Islet precursor cell (in vitro differentiated cells): ENCODE measurements around the gene TMEM95.

ENCODE experiments used
- DNase-seq: peaks from one replicate; pipeline ENCODE4 v3.0.0-alpha.2; 2018

Gene TMEM95

DNA sequence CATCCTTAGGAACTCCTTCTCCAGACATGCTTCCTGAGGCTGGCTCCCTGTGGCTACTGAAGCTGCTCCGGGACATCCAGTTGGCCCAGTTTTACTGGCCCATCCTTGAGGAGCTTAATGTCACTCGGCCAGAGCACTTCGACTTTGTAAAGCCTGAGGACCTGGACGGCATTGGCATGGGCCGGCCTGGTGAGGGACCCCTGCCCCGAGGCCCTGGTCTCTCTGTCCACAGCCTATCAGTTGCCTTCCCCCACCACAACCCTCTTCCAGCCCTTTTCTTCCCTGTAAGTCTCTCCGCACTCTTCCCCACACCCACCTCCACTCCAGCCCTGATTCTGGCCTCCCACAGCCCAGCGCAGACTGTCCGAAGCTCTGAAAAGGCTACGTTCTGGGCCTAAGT is 27.9 kb downstream of the TMEM95 start:
- no peak for DNase-seq

DNA sequence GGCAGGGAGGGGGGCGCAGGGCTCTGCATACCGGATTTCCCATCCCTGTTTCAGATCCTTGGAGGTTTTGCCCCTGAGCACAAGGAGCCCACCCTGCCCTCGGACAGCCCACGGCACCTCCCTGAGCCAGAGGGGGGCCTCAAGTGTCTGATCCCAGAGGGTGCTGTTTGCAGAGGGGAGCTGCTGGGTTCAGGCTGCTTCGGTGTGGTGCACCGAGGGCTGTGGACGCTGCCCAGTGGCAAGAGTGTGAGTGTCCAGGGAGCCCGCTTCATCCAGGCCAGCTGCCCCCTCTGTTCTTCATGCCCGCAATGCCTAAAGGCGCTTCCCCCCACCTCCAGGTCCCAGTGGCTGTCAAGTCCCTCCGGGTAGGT is 28.4 kb downstream of the TMEM95 start:
- DNase-seq = no peak

DNA sequence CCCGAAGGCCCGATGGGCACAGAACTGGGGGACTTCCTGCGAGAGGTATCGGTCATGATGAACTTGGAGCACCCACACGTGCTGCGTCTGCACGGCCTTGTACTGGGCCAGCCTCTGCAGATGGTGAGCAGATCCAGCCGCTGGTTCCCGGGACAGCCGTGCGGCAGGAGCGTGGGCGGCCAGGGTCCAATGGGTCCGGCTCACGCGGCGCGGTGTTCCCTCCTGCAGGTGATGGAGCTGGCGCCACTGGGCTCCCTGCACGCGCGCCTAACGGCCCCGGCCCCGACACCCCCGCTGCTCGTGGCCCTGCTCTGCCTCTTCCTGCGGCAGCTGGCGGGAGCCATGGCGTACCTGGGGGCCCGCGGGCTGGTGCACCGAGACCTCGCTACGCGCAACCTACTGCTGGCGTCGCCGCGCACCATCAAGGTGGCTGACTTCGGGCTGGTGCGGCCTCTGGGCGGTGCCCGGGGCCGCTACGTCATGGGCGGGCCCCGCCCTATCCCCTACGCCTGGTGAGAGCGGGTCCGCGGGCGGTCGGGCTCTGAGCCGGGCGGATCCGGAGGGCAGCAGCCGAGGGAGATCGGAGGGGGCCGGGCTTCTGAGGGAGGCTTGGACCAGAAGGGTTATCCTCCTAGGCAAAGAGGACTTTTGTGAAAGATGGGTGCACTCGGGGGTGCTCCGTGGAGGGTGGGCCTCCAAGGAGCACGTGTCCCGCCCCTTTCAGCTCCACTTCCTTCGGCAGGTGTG is 29.0 kb downstream of the TMEM95 start:
- DNase-seq = peak; percentile 86

DNA sequence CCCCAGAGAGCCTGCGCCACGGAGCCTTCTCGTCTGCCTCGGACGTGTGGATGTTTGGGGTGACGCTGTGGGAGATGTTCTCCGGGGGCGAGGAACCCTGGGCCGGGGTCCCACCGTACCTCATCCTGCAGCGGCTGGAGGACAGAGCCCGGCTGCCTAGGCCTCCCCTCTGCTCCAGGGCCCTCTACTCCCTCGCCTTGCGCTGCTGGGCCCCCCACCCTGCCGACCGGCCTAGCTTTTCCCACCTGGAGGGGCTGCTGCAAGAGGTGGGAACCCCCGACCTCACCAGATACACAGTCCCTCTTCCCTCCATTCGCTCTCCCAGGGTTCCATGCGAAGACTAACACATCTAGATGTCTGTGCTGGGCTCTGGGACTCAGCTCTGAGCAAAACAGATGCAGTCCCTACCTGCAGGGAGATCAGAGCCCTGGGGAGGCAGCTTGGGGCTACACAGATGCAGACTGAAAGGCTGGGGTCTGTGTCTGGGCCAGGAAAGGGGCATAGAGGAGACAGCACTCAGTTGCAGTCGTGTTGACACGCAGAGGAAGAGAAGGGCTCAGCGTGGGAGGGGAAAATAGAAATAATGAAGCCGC is 29.6 kb downstream of the TMEM95 start:
- DNase-seq = no peak

DNA sequence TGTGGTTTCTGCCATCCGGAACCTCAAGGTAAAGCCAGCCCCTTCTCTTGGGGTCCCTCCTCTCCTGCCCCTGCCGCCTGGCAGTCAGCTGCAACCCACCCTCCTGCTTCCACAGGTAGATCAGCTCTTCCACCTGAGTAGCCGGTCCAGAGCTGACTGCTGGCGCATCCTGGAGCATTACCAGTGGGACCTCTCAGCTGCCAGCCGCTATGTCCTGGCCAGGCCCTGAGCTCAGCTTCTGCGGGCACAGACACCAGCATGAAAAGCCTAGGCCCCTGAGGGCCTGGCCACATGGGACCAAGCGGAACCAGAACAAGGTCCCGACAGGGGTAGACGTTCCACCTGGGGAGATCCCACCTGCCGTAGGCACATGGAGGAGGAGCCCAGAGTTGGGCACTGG is 33.9 kb downstream of the TMEM95 start:
- no peak for DNase-seq

DNA sequence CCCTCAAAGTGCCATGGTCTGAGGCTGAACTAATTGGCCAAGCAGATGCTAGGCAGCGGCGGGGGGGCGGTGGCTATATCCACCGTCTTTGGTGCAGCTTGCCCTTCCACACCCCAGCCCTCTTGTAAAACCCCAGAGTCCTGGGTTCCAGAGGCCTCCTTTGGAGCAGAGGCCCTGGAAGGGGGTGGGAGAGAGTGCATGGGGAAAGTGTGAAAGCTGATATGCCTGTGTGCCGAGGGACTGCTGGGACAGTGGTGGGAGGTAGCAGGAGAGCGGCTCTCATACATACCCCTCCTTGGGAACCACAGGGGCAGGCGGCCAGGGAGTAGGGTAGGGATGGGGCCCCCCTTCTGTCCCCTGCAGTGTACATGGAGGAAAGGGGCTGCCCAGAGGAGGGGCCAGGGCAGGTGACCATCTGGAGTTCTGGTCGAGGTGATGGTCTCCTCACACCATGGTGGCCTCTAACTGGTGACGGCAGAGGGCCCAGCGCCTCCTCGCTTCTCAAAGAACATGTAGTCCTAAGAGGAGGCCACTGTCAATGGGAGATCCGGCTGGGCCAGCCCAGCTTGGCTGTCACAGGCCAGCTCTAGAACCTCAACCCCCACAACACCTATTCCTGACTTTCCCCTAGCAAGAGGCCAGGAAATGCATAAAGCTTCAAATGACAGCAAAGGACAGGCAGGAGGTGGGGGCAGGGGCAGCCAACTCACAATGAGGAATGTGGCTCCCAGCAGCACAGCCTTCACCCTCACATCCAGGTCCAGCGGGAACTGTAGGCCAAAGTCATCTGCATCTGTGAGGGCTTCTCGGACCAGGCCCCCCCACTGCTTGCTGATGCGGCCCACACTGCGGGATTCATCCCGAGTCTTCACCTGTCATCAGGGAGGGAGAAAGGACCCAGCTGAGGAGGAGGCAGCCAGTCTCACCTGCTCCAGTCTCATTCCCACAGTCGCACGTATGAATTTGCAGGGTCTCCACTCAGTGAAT is 35.3 kb downstream of the TMEM95 start:
- DNase-seq = no peak

DNA sequence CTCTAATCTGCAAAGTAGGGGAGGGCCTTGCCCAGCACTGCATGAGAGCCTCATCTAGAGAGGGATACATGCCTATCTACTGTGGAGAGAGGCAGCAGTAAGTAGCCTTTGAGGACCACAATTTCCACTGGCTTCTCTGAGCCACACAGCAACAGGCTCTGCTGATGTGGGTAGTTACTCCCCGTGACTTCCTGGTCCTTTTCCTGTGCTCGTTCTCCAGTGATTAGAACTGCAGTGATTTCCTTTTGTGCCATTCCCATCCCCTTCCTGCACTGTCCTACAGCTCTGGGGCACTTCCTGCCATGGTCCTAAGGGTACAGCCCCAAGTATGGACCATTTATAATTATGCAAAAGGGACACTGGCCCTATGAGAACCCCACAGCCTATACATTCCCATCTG is 36.4 kb downstream of the TMEM95 start:
- DNase-seq = no peak

DNA sequence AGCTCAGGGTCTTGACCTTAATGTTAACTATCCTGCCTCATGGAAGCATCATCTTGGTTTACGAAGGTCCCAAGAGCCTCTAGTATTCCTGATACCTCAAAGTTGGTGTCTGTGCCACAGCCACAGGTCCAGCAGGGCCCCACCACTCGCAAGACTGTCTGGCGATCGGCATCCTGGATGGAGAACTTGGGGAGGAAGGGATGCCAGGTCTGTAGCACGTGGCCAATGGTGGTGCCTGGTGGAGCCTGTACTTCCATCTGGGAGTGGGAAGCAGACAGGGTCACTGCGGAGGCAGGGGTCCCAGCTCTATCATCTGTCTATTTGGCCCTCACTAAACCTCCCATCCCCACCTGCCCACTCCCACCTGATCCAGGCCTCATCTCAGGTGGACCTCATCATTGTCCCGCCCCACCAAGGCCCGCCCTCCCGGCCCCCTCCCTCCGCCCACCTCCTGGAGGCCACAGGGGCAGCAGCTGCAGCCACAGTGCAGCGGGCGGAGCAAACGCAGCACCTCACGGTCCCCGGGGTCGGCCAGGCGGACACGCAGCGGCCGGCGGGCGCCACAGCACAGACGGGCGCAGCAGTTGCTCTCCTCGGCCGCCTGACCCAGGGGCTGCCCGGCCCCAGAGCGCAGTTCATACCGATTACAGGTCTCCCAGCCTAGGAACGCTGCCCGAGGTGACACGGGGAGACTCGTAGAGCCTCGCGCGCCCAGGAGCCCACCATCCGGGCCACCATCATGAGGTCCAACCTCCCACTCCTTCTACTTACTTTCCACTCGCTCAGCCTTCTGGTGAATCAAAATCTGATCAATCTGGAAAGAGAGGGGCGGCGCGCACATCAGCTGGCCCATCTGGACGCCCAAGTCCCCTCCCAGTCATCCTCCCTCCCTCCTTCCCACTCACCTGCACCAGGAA is 38.0 kb downstream of the TMEM95 start:
- DNase-seq = peak; percentile 78

DNA sequence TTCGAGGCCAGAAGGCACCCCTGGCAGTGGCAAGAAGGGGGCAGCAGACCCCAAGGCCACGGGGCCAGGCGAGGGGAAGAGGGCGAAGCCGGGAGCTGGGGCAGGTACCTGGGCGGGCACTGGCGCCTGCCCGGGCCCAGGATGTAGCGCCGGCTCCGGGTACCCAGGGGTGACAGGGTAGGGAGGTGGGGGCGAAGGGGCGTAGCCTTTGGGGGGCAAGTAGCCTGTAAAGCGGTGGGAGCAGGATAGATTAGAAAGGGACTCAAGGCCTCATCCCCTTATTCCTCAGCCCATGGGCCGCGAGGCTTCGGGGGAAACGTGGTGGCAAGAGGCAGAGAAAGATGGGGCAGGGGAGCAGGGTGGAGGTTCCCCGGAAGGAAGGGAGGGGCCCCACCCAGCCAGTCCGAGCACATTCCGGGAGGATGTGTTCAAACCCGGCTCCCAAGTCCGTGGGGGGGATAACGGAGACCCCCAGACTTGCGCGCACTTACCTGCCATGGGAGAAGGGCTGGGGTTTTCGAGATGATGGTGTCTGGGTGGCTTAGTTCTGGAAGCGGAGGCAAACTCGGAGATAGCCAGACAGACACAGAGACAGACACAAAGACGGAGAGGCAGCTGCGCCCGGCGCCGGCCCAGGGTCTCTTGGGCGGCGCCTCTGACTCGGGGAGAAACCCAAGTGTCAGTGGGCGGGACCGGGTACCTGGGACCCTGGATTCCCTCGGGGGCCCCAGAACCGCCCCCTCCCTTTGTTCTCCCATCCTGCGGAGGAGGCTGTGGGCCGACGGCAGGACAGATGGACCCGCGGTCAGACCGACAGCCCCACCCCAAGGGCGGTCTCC is 38.9 kb downstream of the TMEM95 start:
- peak; percentile 68 for DNase-seq

DNA sequence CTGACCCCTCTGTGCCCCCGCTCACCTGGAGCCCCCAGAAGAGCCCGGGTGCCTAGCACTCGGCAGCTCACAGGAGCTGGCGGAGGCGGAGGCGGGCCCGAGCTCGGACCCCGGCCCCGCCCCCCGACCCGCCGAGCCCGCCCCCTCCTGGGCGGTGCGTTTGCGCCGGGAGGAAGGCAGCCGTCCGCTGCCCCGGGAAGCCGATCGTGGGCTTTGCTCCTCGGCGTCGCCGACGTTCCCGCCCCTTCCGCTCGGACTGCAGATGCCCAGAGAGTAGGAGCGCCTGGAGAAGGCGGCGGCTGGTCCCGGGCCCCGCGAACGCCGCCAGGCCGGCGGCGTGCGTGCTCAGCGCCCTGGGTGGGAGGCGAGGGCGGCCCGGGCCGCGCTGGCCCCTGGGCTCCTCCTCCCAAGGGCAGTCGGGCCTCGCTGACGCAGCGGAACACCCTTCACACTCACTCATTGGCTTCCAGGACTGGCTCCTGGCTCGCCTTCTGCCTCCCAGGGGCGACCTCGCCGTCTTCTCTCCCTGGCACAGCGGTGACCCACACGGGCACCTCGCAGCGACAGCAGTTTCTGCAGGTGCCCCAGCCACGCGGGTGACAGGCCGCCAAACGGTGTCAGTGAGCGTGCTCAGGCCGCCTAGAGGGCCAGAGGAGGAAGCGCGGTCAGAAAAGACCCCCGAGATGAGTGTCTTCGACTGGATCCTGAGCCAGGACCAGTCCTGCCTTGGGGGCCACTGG is 39.7 kb downstream of the TMEM95 start, which contains the start of gene PLSCR3:
PLSCR3 (minus strand) TSS at position 74 of the 740 bp plus-strand sequence. CDS start 415 bp downstream, outside the sequence.
- peak; percentile 97 for DNase-seq

DNA sequence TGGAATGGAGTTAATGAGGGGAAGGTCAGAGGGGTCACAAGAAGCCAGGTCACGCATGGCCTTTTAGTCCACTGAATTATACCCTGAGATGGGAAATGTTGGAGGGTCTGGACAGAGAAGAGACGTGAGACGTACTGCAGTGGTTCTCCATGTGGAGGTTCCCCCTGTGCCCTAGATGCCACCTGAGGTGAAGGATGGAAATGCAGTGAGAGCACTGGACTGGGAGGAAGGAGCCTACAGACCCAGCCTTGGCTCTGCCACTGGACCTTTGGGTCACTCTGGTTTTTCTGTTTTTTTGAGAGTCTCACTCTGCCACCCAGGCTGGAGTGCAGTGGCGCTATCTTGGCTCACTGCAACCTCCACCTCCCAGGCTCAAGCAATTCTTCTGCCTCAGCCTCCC is 41.2 kb downstream of the TMEM95 start:
- DNase-seq = peak; percentile 53

DNA sequence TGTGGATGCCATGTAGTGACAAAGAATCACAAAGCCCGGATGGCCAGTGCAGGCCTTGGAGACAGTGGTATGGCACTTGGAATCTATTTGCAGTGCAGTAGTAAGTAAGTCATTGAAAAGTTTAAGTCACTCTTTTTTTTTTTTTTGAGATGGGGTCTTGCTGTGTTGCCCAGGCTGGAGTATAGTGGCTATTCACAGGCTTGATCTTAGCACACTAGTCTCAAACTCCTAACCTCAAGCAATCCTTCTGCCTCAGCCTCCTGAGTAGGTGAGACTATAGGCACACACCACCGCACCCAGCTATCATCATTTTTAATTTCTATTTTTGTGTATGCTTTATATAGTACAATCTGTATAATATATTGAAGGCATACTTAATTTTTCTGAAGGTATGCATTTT is 43.7 kb downstream of the TMEM95 start:
- DNase-seq = no peak

DNA sequence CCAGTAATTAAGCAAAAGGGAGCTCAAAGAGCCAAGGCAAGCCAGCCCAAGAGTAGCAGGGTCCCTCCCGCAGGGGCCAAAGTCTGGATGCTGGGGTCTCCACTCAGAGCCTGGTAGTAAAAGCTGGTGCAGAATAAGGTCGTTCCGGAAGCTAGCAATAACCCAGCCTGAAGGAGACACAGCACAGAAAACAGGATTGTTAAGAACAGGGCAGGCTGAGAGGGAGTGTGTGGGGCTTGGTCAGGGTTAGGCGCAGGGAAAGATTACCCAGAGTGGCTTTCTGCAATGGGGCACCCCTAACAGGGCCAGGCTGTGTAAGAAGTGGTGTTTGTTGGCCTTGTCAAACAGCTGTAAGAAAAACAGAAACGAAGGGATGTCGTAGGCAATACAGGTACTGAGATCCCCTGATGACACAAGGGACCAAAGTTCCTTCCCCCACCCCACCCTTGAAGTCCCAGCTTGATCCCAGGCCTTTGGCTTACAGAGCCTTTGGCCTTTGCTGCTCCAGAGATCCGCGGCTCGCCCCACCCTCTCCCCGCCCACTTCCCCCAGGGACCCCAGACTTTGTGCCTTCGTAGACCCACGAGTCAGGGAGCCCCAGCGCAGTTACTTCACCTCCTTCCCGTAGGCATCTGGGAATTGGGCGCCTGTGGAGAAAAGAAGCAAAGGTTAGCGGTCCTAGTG is 48.2 kb downstream of the TMEM95 start:
- DNase-seq = no peak

DNA sequence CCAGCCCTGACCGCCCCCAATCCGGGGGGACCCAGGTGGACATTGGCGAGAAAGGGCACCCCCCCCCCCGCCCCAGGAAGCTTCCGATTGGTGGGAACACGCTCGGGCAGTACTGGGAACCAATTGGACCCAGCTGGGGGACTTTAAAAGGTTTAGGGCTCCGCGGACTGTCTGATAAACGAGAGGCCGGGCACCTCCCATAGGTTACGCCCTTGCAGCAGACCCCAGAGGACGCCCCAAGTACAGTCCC is 48.7 kb downstream of the TMEM95 start:
- DNase-seq = no peak

DNA sequence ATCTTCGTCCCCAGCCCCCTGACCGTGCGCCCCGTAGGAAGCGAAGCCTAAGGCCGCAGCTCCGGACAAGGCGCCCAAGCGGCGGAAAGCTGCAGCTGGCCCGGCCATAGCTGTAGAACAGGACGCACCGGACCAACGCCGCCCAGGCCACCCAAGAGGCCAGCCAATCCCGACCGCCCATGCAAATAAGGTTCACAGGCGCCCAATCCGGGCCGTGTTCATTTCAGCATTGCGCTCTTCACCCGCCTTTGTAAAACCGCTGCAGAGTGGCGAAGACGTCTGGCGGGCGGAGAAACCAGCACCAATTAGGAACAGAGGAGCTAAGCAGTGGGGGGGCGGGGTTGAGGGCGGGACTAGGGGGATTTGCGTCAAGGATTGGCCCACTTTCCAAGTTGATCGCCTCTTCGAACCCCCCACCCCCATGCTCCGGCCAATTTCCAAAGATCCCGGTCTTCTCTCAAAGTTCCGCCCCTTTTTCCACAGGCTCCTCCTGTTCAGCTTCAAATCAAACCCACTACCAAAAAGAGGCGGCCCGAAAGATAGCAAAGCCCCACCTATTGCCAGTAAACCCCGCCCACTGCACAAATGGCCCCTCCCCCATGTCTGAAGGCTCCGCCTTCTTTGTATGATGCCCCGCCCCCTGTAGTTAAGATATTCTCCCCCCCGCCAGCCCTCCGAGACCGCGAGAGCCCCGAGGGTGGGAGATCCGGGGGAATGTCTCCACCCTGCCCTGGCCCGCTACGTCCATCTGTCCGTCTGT is 49.2 kb downstream of the TMEM95 start, which contains the start of gene TMEM256:
TMEM256 (minus strand) TSS at position 121 of the 760 bp plus-strand sequence; CDS start at position 108, 13 bp downstream.
- peak; percentile 100 for DNase-seq

DNA sequence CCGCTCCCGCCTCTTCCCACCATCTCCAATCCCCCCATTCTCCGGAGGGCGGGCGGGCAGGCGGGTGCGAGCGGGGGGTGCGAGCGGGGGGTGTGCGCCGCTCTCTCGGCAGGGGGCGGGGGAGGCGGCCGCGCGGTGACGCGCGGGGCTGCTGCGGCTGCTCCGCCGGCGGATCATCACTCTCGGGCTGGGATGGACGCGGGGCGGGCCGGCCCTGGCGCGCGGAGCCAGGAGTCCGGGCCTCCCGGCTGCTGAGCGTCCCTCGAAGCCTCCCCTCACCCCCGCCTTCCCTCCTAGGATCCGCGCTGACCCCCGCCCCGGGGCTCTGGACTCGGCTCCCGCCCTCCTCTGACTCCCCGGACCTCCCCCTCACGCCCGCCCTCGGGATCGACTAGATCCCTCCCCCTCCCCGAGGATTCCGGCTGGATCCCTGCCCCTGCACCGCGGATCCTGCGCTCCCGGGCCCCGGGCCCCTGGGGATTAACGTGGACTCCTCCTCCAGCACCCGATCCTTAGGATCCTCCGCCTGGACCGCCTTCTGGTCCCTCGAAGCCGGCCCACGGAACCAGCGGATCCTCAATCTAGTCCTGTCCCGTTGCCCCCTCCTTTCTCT is 49.9 kb downstream of the TMEM95 start:
- DNase-seq = peak; percentile 81

DNA sequence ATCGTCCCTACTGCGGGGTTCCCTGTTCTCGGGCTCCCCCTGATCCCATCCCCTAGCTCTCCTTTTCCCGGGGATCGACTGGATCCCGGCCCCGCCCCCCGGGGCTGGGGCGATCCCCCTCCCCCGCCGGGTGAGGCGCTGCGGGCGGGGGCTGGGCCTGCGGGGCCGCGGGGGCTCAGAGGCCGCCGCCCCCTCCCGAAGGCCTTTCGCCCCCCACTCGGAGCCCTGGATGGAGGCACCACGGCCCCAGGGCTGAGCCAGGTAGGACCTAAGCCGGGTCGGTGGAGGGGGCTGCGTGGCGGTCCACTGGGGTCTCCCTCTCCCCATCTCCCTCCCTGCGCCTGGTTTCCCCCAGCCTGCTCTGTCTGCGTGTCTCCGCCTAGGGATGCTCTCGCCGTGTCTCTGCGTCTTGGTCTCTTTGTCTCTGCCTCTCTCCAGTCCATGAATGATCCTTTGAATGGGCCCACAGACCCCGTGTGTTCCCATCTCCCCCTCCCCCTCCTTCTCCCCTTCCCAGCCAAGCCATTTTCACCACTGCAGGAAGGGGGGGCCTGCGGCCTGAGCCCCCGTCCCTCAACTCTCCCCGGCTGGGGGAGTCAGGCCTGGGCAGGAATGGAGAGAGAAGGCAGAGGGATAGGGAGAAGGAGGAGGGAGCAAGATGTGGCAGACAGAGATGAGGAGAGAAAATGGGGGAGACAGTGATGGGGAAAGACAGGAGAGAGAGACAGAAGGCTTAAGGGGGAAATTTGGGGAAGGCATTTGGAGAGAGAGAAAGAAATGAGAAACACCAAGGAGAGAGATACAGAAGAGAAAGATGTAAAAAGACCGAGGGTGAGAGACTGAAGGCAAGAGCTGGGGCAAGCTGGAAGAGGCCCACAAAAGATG is 50.6 kb downstream of the TMEM95 start:
- no peak for DNase-seq
